Activated gamma-delta T cell treated with Interleukin-2 at 50 U/mL for 16 hours (primary cell): ENCODE data around the gene PDE9A.
A peak's percentile ranks its signal among the peaks of the same experiment; 100 is the strongest.

ENCODE experiments used
- DNase-seq: peaks from one replicate; pipeline ENCODE4 v3.0.0-alpha.2; 2020

The PDE9A gene

GRCh38 chr21:42644223-42645208, 8.9 kb upstream of the PDE9A start:
- no peak for DNase-seq

DNA sequence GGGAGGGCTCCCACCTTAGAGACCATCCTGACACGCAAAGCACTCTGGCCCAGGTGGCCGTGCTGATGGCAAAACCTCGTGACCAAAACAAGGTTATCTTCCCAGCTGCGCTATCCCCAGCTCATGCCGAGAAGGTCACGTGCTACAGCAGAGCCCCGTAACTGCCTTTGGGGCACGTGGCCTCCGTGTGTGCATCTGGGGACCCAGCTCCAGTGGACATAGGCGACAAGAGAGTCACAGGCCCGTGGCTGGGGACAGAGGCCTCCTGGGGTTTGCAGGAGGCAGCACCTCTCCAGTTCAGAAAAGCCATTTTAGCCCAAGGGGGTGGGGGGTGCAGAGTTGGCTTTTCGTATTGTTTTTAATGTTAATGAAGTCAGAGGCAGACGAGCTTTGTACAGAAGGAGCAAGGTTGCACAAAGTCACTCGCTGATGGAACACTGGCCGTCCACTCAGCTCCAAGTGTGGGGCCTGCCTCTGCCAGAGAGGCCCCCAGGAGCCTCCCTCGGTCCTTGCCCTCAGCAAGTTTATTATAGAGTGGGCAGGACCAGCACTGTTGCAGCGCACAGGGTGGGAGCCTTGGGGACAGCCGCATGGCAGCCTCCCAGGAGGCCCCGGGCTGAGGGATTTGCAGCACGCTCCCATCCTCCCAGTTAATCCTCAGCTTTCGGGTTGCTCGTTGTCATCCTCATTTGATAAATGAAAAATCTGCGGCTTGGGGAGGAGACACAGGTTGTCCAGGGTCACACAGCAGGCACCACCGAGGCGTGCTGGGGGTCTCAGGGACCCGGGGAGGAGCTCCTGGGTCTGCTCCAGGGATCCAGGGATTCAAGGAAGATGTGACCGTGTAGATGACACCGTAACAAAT, 8.0 kb upstream of the PDE9A start:
- no peak for DNase-seq

DNA sequence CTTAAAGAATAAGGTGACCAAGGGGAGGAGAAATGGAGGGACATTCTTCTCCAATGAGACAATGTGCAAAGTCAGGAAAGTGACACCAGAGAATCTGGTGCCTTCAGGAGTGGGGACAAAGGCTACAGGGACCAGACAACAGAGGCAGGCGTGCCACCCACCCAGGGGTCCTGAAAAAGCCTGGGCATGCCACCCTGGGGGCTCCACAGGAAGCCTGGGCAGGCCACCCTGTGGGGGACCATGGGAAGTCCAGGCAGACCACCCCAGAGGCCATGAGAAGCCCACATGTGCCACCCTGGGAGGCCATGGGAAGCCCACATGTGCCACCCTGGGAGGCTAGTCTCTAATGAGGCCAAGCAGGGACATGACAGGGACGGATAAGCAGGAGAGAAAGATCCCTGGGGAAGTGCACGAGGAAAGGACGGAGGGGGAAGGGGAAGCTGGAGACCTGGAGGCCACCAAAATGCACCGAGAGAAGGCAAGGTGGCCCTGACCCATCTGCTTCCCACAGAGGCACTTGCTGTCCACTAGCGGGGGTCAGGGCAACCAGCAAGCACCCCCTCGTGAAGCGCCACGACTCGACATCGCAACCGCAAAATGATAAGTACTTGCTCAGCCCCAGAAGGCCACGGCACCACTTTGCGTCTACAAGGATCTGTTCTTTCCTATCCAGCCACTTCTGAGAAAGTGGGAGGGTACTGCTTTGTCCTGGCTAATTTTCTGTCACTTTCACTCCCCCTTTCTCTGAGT, 7.2 kb upstream of the PDE9A start:
- no peak for DNase-seq

GRCh38 chr21:42646836-42647235, 6.6 kb upstream of the PDE9A start:
- DNase-seq = no peak

- no peak for DNase-seq
These were observed 4.8 kb upstream of the PDE9A start for GRCh38 chr21:42648606-42649005.

DNA sequence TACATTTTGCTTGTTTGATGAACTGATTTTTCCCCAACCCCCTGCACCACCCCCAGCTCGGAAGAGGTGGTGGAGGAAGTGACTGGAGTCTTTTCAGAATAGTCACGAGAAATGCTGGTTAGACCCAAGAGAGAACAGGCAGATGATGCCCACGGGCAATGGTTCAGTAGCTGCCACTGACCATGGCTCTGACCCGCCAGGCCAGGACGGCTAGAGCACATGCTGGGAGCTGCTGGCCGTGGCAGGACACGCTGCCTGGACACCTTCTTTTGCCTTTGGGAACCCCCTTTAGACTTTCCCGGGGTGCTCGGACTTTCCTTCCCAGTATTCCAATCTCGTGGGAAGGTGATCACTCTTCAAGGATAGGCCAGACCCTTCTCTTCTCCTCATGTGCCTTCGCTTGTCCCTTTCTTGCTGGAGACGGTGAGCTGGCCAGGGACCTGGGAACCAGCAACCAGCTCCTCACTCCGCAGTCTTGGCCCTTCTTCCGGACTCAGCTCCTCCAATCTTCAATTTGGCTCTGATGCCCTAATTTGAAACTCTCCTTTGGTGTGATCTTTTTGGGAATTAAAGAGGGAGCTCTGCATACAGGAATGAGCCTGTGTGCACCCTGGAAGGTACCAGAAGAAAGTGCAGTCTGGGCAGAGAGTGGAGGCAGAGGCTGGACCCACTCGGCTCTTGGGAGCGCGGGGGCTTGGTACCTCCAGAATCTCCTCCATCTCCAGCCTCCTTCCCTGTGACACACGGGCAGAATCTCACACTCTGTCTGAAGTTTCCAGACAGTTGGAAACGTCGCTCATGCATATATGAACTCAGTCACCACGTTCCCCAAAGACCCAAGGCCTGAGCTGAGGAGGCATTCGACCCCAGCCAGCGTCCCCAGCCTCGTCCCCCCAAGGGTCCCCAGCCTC, 4.0 kb upstream of the PDE9A start:
- DNase-seq = no peak

DNA sequence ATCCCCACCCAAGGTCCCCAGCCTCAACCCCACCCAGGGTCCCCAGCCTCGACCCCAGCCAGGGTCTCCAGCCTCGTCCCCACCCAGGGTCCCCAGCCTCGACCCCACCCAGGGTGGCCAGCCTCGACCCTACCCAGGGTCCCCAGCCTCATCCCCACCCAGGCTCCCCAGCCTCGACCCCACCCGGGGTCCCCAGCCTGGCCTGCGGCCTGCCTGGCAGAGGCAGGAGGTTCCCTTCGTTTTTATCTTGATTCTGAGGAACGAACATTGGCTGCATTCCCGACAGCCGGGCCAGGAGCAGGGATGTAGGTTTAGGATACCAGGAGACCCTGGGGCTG, 3.4 kb upstream of the PDE9A start:
- DNase-seq = no peak

DNA sequence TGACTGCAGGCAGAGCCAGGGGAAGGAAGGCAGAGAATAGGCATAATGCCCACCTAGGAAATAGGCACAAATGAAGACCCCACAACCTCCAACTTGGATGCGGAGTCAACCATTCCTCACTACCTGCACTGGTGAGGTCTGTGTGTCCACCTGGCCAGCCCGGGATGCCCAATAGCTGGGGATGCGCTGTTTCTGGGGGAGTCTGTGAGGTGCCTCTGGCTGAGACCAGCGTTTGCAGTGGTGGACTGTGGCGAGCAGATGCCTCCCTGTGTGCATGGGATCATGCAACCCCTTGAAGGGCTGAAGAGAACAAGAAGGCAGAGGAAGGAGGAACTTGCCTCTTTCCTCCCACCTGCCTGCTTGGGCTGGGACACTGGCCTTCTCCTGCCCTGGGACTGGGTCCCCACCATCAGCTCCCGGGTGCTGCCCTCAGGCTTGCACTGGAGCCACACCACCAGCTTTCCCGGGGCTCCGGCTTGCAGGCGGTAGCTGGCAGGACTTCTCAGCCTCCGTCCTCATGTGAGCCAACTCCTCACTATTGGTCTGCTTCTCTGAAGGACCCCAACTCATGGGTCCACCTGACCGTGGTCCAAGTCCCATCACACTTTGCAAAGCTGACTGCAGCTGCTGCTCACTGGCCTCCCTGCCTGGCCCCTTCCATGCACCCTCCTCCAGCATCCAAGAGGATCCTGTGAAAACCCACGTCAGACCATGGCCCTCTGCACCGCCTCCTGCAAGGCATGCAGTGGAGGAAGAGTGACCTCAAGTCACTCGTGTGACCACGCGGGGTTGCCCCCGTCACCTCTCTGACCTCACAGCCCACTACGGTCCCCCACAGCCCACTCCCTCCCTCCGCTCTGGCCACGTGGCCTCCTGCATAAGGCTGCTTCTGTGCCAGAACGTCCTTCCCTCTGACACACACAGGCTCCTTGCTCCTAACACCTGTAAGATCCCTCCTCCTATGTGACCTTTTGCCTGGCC, 2.7 kb upstream of the PDE9A start:
- DNase-seq = no peak

DNA sequence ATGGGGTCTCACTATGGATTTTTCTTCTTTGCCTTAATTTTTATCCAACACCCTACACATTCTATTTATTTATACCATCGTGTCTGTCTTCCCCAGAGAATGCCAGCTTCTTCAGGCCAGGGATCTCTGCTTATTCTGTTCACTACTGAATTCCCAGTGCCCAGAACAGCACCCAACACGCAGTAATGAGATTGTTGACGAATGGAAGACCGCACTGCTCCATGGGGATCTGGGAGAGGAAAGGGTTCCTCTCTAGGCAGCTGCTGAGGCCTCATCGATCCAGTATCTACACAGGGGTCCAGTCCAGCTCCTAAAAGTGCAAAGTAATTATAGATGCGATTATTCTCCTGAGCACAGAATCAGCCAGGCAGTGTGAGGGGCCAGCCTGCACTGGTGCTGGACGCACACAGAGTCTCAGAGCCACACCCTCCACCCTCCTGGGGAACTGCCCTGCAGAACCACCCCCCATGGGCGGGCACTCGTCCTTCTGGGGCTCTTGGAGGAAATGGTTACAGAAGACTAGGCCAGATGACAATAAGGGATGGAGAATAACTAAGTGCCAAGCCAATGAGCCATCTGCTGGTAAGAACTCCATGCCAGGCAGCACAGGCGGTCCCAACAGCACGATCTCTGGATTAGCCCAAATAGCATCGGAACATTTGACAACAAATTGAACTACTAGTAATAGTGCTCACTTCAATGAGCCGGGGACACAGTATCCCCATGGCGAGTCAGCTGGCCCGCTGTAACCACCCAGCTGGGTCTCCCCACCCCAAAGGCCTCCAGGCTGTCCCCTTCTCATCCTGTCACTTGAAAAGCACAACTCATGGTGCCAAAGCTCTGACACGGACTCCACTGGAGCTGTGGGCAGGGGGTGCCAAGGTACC, 1.7 kb upstream of the PDE9A start:
- no peak for DNase-seq

GRCh38 chr21:42652527-42653230, 742 bp upstream of the PDE9A start:
- no peak for DNase-seq

GRCh38 chr21:42654179-42654912, 925 bp downstream of the PDE9A start:
- DNase-seq = peak; percentile 22

DNA sequence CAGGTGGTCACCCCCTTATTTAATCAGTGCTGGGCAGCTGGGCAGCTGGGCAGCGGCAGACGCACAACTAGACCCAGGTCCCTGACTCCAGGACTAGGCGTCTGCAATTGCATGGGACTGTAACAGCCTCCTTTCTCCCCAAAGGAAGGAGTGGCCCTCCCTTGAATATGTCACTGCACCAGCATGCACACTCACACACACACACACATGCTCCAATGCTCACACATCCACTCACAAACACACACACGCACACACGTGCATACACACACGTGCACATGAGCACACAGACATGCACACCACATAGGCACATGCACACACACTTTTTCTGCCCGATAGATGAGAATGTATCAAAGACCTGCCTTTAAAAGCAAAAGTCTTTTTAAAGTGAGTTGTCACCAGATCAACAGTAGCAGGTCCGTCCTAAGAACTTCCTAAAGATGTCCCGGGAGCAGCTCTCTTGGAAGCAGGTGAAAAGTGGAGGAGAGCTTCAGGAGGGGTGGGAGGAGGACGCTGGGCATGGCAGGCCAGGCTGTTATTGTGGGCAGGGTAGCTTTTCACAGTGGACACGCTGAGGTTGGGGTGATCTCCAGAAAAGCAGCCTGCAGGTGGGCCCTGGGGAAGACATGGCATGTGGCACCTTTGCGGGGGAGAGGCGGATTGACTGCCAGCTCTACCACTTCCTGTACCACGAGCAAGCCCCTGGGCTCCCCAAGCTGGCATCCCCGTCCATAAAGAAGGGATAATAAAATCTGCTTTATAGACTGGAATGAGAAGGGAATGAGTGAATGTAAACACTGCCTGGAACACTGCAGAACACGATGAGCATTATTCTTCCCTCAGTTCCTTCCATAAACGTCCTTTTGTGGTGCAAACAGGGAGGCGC, 1.7 kb downstream of the PDE9A start:
- DNase-seq = no peak

GRCh38 chr21:42655796-42656770, 2.7 kb downstream of the PDE9A start:
- DNase-seq = no peak

DNA sequence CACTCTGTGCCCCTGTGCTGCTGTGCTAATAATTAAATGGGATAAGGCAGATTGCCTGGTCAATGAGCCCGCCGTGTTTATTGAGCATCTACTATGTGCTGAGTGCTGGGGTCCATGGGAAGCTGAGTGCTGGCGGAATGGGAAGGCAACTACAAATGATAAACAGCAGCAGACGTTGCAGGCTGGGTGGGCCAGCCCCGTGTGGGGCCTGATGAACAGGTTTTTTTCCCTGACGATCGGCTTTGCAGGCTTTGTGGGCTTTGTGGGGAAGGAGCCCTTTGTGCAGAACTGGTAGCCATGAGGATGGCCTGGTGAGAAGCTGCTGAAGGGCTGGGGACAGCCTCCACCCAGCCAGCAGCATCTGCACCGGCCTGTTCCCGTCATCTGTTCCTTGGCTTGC, 3.5 kb downstream of the PDE9A start:
- DNase-seq = no peak

GRCh38 chr21:42657676-42658319, 4.4 kb downstream of the PDE9A start:
- no peak for DNase-seq
